Measurements from ENCODE around the gene PTPRN2.

DNA sequence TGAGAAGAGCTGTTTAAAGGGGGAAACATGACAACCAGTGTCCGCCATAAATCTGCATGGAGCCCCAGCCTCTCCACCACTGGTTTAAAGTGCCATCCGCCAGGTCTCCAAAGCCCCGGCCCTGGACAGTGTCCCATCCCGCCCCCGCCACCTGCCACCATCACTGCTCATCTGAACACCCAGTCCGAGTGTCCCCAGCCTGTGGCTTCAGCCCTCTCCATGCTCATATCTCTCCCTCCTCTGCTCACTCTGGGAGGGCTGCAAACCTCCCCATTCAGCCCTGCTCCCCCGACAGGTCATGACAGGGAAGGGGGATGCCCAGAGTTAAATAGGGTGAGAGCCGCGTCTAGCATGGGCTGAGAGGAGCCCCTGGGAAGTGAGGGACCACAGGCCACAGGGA, 984.6 kb downstream of the PTPRN2 start:
- TF ChIP-seq CTCF (IDR thresholded peaks at IDR 0.05; ENCODE audit: control extremely low read depth in 1 of 3, insufficient read depth in 1 of 3, low read depth in 1 of 3, low read length in 3 of 3) (no peak), EP300 (IDR thresholded peaks at IDR 0.05; ENCODE audit: borderline replicate concordance in 1 of 2, low read depth in 2 of 2, low read length in 2 of 2) (no peak), EZH2 (IDR thresholded peaks at IDR 0.05; ENCODE audit: low read depth, low read length, severe bottlenecking) (no peak), SP1 (IDR thresholded peaks at IDR 0.05; ENCODE audit: low read depth, low read length) (no peak), ATF2 (IDR thresholded peaks at IDR 0.05; ENCODE audit: low read length) (no peak), POLR2A (IDR thresholded peaks at IDR 0.05; ENCODE audit: control extremely low read depth in 1 of 2, low read depth in 2 of 2, low read length in 2 of 2) (no peak), SP4 (IDR thresholded peaks at IDR 0.05; ENCODE audit: low read length) (no peak), POLR2AphosphoS5 (IDR thresholded peaks at IDR 0.05; ENCODE audit: low read depth, low read length) (no peak), MAFK (IDR thresholded peaks at IDR 0.05; ENCODE audit: low read depth, low read length) (no peak), SRF (IDR thresholded peaks at IDR 0.05; ENCODE audit: low read depth, low read length) (no peak), CHD1 (IDR thresholded peaks at IDR 0.05; ENCODE audit: low read depth, low read length) (no peak), CBX5 (IDR thresholded peaks at IDR 0.05; ENCODE audit: low read depth, low read length) (no peak), USF2 (IDR thresholded peaks at IDR 0.05; ENCODE audit: low read length) (no peak)
- TF ChIP-seq, protein P1, sequence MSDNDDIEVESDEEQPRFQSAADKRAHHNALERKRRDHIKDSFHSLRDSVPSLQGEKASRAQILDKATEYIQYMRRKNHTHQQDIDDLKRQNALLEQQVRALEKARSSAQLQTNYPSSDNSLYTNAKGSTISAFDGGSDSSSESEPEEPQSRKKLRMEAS (IDR thresholded peaks at IDR 0.05), result no peak

Data from H1 (cell line).